Adrenal gland (tissue), 12 donors: ENCODE data around the gene STOML1. TPM values are rescaled to one million over a fixed set of nuclear protein-coding genes. Genes with fewer than 3 reads are reported as not detected.

ENCODE experiments used
- DNase-seq, 7 donors: peaks; one replicate each; pipeline ENCODE4 v3.0.0-alpha.2; 2019 to 2020
- H3K27ac ChIP-seq, 5 donors: fragments of 200-600 bp; sonication (generic) in 4 of 5; 1 replicate in 3 of 5; 2 replicates in 2 of 5; pipeline versions ENCODE4 v1.5.1 to v1.8.0; 2016 to 2020; ENCODE audit warnings: mild to moderate bottlenecking in 1 of 5
- H3K27me3 ChIP-seq: fragments of 200-600 bp; 2 replicates; pipeline ENCODE4 v1.8.0; 2021
- H3K36me3 ChIP-seq, 2 donors: fragments of 200-600 bp; replicated peaks in 1 of 2; 1 replicate in 1 of 2; 2 replicates in 1 of 2; pipeline versions ENCODE4 v1.5.1 to v1.8.0; 2018 to 2022
- H3K4me1 ChIP-seq, 2 donors: fragments of 200-600 bp; replicated peaks in 1 of 2; 1 replicate in 1 of 2; 2 replicates in 1 of 2; pipeline versions ENCODE4 v1.5.1 to v1.8.0; 2018 to 2021
- H3K4me3 ChIP-seq, 4 donors: fragments of 200-600 bp; sonication (generic) in 3 of 4; one replicate each; pipeline ENCODE4 v1.5.1; 2016 to 2018
- H3K9me3 ChIP-seq, 3 donors: fragments of 200-600 bp; sonication (generic) in 1 of 3; replicated peaks in 1 of 3; 1 replicate in 2 of 3; 2 replicates in 1 of 3; pipeline versions ENCODE4 v1.5.1 to v1.8.0; 2016 to 2021
- CTCF ChIP-seq, 6 experiments: fragments of 450-650 bp in 4 of 6; fragments of 200-600 bp in 2 of 6; sonication (generic) in 1 of 6; IDR thresholded peaks; 1 replicate in 5 of 6; 2 replicates in 1 of 6; pipeline versions ENCODE4 v1.5.1 to v1.8.0; 2016 to 2021; ENCODE audit warnings: antibody characterized with exemption in 6 of 6, mild to moderate bottlenecking in 2 of 6, moderate library complexity in 1 of 6
- POLR2A ChIP-seq, 2 donors: fragments of 450-650 bp; IDR thresholded peaks; one replicate each; pipeline ENCODE4 v1.6.1; 2017; ENCODE audit warnings: antibody characterized with exemption in 2 of 2, mild to moderate bottlenecking in 2 of 2, moderate library complexity in 1 of 2
- WGBS, 4 donors: extraction: QIAGEN DNeasy Blood & Tissue Kit in 2 of 4; methylation state at CpG; one replicate each; pipeline versions ENCODE4 v1.1.5 to v1.1.7; 2013 to 2017; 5-methylcytosine and 5-hydroxymethylcytosine counted together
- intact Hi-C, 2 donors: fragments of 100-400 bp; cut with DNase I; formaldehyde crosslinking; loops; one replicate each; pipeline versions ENCODE4 v1.14.1 to v1.15.0; 2022 to 2023
- polyA plus RNA-seq, 3 donors: library from polyadenylated mRNA; stranded (reverse); fragments of 200-250 nt in 2 of 3; fragments of 350-450 nt in 1 of 3; fragmentation: Illumina TruSeq in 1 of 3; extraction: RNeasy Lipid Tissue Mini Kit (QIAGEN cat#74804) in 1 of 3; gene quantifications; one replicate each; pipeline ENCODE4 v1.2.3, GENCODE V29; 2013 to 2014
- total RNA-seq, 9 donors: library from RNA; depleted of rRNA in 4 of 9; stranded (reverse); fragments of >200 nt in 4 of 9; fragments of 120-200 nt in 1 of 9; fragmentation: NEBNext Ultra II Directional in 1 of 9; extraction: Animal tissue kit (Norgen Biotek cat#: 25700) in 1 of 9; gene quantifications; one replicate each; pipeline versions ENCODE4 v1.1.0 to v1.2.4, GENCODE V29; 2013 to 2023
- donor health status: healthy with polysubstance abuse.
- donor health status: Bipolar disorder and iron deficiency.
- donor health status: DM: yes; HTN: yes; CAD: no.
- donor health status: DM: no; HTN: no; CAD: no.
- donor health status: DM: no; HTN: no; CAD: no.
- donor health status: DM: yes; HTN: yes; CAD: no.

Gene STOML1
- total and polyA plus RNA-seq, 12 donors = 8.6 to 92.2 (median 29.6) TPM

GRCh38 chr15:73993211-73993994, 1.3 kb upstream of the STOML1 start:
- peak in 3 of 7 donors; percentile 27 to 52 (median 29) for DNase-seq
- Histone ChIP-seq H3K27me3 (no peaks in the 10 kb centered on the region), H3K27ac (peak overlapping the region in 2 of 5 donors; percentile 86 to 98), H3K4me1 (peaks cover 42 to 85% of the 10 kb centered on the region in 2 donors), H3K36me3 (peaks cover 0 to 7% of the 10 kb centered on the region in 2 donors), H3K4me3 (peak overlapping the region in 1 of 4 donors; percentile 93), H3K9me3 (no peaks in the 10 kb centered on the region)
- intact Hi-C loops = no loop called here
- WGBS, 4 donors = 91 to 95% (median 93%) methylated on average over 9 to 10 of the region's 10 CpGs
- no peak for TF ChIP-seq POLR2A (IDR thresholded peaks at IDR 0.05)
- TF ChIP-seq CTCF (IDR thresholded peaks at IDR 0.05) = no peak

- TF ChIP-seq CTCF (IDR thresholded peaks at IDR 0.05) = peak in 2 of 6 experiments; percentile 8 to 18
- TF ChIP-seq POLR2A (IDR thresholded peaks at IDR 0.05) = no peak
- 55 to 66% (median 57%) methylated on average over 5 of the region's 5 CpGs for WGBS, 4 donors
- Histone ChIP-seq H3K27ac (peak overlapping the region in 3 of 5 donors; percentile 3 to 91 (median 82)), H3K36me3 (no peaks in the 10 kb centered on the region), H3K4me3 (peak overlapping the region in 1 of 4 donors; percentile 85), H3K9me3 (no peaks in the 10 kb centered on the region), H3K27me3 (no peaks in the 10 kb centered on the region), H3K4me1 (peaks cover 42 to 83% of the 10 kb centered on the region in 2 donors)
- intact Hi-C loops = no loop called here
- DNase-seq = peak in 1 of 7 donors; percentile 18
Measured at GRCh38 chr15:73992594-73992898, 451 bp upstream of the STOML1 start.

GRCh38 chr15:73991260-73991659, 835 bp downstream of the STOML1 start:
- H3K4me3 ChIP-seq = peak overlapping the region in 2 of 4 donors; percentile 54 to 85
- H3K27ac ChIP-seq = peak overlapping the region; percentile 44 to 91 (median 73)
- no peak for TF ChIP-seq CTCF (IDR thresholded peaks at IDR 0.05)
- TF ChIP-seq POLR2A (IDR thresholded peaks at IDR 0.05) = no peak
- peak in 6 of 7 donors; percentile 73 to 86 (median 76) for DNase-seq
- peaks cover 40 to 74% of the 10 kb centered on the region in 2 donors for H3K4me1 ChIP-seq
- H3K27me3 ChIP-seq = no peaks in the 10 kb centered on the region
- 21 to 30% (median 27%) methylated on average over 3 to 5 of the region's 5 CpGs for WGBS, 4 donors
- no peaks in the 10 kb centered on the region for H3K36me3 ChIP-seq
- no peaks in the 10 kb centered on the region for H3K9me3 ChIP-seq
- intact Hi-C loops = no loop called here

GRCh38 chr15:73990250-73991005, 1.7 kb downstream of the STOML1 start:
- intact Hi-C loops = no loop called here
- Histone ChIP-seq H3K4me1 (peaks cover 34 to 71% of the 10 kb centered on the region in 2 donors), H3K9me3 (no peaks in the 10 kb centered on the region), H3K4me3 (no peak overlapping the region), H3K27me3 (no peaks in the 10 kb centered on the region), H3K36me3 (no peaks in the 10 kb centered on the region), H3K27ac (peak overlapping the region in 4 of 5 donors; percentile 44 to 91 (median 75))
- no peak for TF ChIP-seq POLR2A (IDR thresholded peaks at IDR 0.05)
- no peak for TF ChIP-seq CTCF (IDR thresholded peaks at IDR 0.05)
- 74 to 77% (median 75%) methylated on average over 9 of the region's 9 CpGs for WGBS, 4 donors
- DNase-seq = peak in 2 of 7 donors; percentile 35 to 59
